ENCODE measurements around the gene STAP2.

Gene STAP2

DNA sequence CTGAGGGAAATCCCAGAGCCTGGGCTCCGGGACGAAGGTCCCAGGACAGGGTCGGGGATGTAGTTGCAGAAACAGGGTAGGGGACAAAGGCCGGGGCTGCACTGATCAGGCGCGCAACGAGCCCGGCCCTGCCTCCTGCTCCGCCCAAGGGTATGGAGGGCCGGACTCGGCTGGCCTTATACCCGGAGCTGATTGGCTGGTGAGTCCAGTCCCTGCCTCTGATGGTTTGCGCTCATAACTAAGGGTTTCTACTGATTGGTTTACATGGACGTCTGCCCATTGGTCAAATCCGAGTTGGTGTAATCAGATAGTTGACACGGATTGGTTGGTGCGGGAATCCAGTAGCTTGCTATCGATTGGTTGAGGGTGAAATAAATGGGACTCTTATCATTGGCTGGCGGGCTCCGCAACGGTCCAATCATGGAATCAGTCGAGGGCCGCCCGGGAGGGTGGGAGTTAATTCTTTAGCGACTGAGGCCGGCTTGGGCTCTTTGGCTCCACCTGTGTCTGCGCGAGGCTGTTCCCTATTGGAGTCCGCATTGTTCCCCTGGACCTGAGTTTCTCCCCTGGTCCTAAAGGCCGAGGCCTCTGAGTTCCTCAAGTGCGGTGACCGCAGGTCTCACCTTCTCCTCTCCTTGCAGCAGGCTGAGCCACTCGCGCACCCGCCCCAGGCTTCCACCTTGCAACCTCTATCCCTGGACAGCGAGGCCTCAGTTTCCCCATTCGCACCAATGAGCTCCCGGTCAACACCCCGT is 4.2 kb upstream of the STAP2 start (continued):
- TF ChIP-seq TSHZ2 (CRISPR knock-in tag; IDR thresholded peaks at IDR 0.05) (peak; percentile 100), TOX (CRISPR knock-in tag; IDR thresholded peaks at IDR 0.05; ENCODE audit: borderline replicate concordance) (peak; percentile 86), BACH2 (CRISPR knock-in tag; IDR thresholded peaks at IDR 0.05; ENCODE audit: borderline replicate concordance) (peak; percentile 98), ESRRG (CRISPR knock-in tag; IDR thresholded peaks at IDR 0.05) (peak; percentile 71; the same call in 1 of the 2 replicates), OSR1 (CRISPR knock-in tag; IDR thresholded peaks at IDR 0.05) (peak; percentile 98), ZNF565 (CRISPR knock-in tag; conservative IDR thresholded peaks at IDR 0.05; ENCODE audit: low read depth) (peak; percentile 99), RARB (CRISPR knock-in tag; IDR thresholded peaks at IDR 0.05) (peak; percentile 77; the same call in 1 of the 2 replicates), PPARA (CRISPR knock-in tag; IDR thresholded peaks at IDR 0.05; ENCODE audit: borderline replicate concordance) (peak; percentile 100), ZFP30 (CRISPR knock-in tag; IDR thresholded peaks at IDR 0.05) (peak; percentile 84), GLIS3 (CRISPR knock-in tag; IDR thresholded peaks at IDR 0.05) (peak; percentile 97), ZFP3 (CRISPR knock-in tag; IDR thresholded peaks at IDR 0.05) (peak; percentile 94), ZC3H10 (CRISPR knock-in tag; IDR thresholded peaks at IDR 0.05) (peak; percentile 93), ISL1 (CRISPR knock-in tag; IDR thresholded peaks at IDR 0.05) (peak; percentile 70), ZNF70 (CRISPR knock-in tag; IDR thresholded peaks at IDR 0.05) (peak; percentile 93)
- TF ChIP-seq, protein P1, sequence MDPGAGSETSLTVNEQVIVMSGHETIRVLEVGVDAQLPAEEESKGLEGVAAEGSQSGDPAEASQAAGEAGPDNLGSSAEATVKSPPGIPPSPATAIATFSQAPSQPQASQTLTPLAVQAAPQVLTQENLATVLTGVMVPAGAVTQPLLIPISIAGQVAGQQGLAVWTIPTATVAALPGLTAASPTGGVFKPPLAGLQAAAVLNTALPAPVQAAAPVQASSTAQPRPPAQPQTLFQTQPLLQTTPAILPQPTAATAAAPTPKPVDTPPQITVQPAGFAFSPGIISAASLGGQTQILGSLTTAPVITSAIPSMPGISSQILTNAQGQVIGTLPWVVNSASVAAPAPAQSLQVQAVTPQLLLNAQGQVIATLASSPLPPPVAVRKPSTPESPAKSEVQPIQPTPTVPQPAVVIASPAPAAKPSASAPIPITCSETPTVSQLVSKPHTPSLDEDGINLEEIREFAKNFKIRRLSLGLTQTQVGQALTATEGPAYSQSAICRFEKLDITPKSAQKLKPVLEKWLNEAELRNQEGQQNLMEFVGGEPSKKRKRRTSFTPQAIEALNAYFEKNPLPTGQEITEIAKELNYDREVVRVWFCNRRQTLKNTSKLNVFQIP (CRISPR knock-in tag; IDR thresholded peaks at IDR 0.05; ENCODE audit: borderline replicate concordance, low read depth), result peak; percentile 30; the same call in 1 of the 2 replicates
- TF ChIP-seq, protein P2, sequence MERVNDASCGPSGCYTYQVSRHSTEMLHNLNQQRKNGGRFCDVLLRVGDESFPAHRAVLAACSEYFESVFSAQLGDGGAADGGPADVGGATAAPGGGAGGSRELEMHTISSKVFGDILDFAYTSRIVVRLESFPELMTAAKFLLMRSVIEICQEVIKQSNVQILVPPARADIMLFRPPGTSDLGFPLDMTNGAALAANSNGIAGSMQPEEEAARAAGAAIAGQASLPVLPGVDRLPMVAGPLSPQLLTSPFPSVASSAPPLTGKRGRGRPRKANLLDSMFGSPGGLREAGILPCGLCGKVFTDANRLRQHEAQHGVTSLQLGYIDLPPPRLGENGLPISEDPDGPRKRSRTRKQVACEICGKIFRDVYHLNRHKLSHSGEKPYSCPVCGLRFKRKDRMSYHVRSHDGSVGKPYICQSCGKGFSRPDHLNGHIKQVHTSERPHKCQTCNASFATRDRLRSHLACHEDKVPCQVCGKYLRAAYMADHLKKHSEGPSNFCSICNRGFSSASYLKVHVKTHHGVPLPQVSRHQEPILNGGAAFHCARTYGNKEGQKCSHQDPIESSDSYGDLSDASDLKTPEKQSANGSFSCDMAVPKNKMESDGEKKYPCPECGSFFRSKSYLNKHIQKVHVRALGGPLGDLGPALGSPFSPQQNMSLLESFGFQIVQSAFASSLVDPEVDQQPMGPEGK (CRISPR knock-in tag; IDR thresholded peaks at IDR 0.05; ENCODE audit: borderline replicate concordance), result no peak

DNA sequence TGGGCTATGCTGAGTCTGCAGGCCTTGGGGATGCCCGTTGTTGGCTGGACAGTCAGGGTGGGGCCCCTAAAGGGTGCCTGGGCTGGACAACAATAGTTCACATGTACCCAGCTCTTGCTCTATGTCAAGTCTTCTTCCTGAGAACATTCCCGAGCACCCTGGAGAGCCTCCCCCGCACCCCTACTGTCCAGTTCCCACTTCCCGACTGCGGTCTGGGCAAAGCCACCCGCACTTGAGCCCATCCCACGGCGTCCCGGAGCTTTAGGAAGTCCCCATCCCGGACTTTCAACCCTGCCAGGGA is 3.6 kb upstream of the STAP2 start:
- TF ChIP-seq SNAI2 (CRISPR knock-in tag; IDR thresholded peaks at IDR 0.05), result no peak
- no peak for TF ChIP-seq ESRRG (CRISPR knock-in tag; IDR thresholded peaks at IDR 0.05)
- no peak for TF ChIP-seq ZNF8 (CRISPR knock-in tag; IDR thresholded peaks at IDR 0.05)
- no peak for TF ChIP-seq ZFP30 (CRISPR knock-in tag; IDR thresholded peaks at IDR 0.05)
- no peak for TF ChIP-seq TSHZ2 (CRISPR knock-in tag; IDR thresholded peaks at IDR 0.05)
- no peak for TF ChIP-seq TOX (CRISPR knock-in tag; IDR thresholded peaks at IDR 0.05; ENCODE audit: borderline replicate concordance)
- TF ChIP-seq RARB (CRISPR knock-in tag; IDR thresholded peaks at IDR 0.05), result no peak
- TF ChIP-seq, protein P1 (CRISPR knock-in tag; IDR thresholded peaks at IDR 0.05; ENCODE audit: borderline replicate concordance, low read depth), result no peak
- TF ChIP-seq CSDC2 (CRISPR knock-in tag; IDR thresholded peaks at IDR 0.05), result no peak
- TF ChIP-seq ISL1 (CRISPR knock-in tag; IDR thresholded peaks at IDR 0.05), result no peak
- no peak for TF ChIP-seq PPARA (CRISPR knock-in tag; IDR thresholded peaks at IDR 0.05; ENCODE audit: borderline replicate concordance)
- TF ChIP-seq ARNTL (CRISPR knock-in tag; IDR thresholded peaks at IDR 0.05; ENCODE audit: borderline replicate concordance, low read depth), result no peak
- no peak for TF ChIP-seq GLIS3 (CRISPR knock-in tag; IDR thresholded peaks at IDR 0.05)
- no peak for TF ChIP-seq ZNF70 (CRISPR knock-in tag; IDR thresholded peaks at IDR 0.05)
- no peak for TF ChIP-seq OSR1 (CRISPR knock-in tag; IDR thresholded peaks at IDR 0.05)
- no peak for TF ChIP-seq ZFP3 (CRISPR knock-in tag; IDR thresholded peaks at IDR 0.05)
- no peak for TF ChIP-seq BACH2 (CRISPR knock-in tag; IDR thresholded peaks at IDR 0.05; ENCODE audit: borderline replicate concordance)
- TF ChIP-seq, protein P3, sequence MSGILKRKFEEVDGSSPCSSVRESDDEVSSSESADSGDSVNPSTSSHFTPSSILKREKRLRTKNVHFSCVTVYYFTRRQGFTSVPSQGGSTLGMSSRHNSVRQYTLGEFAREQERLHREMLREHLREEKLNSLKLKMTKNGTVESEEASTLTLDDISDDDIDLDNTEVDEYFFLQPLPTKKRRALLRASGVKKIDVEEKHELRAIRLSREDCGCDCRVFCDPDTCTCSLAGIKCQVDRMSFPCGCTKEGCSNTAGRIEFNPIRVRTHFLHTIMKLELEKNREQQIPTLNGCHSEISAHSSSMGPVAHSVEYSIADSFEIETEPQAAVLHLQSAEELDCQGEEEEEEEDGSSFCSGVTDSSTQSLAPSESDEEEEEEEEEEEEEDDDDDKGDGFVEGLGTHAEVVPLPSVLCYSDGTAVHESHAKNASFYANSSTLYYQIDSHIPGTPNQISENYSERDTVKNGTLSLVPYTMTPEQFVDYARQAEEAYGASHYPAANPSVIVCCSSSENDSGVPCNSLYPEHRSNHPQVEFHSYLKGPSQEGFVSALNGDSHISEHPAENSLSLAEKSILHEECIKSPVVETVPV (CRISPR knock-in tag; IDR thresholded peaks at IDR 0.05), result no peak
- ATAC-seq, result peak; percentile 21

Measured in SK-N-SH treated with all-trans-retinoic acid at 6 μM for 48 hours (cell line).